HG03139 (cell line): ENCODE measurements around the gene FLAD1.
A peak's percentile ranks its signal among the peaks of the same experiment; 100 is the strongest.

ENCODE experiments used
- ATAC-seq: cut with Tn5 transposase; IDR thresholded peaks from one replicate; pipeline ENCODE4 v1.9.1; 2021; ENCODE audit not compliant: unreplicated experiment

Gene FLAD1

DNA sequence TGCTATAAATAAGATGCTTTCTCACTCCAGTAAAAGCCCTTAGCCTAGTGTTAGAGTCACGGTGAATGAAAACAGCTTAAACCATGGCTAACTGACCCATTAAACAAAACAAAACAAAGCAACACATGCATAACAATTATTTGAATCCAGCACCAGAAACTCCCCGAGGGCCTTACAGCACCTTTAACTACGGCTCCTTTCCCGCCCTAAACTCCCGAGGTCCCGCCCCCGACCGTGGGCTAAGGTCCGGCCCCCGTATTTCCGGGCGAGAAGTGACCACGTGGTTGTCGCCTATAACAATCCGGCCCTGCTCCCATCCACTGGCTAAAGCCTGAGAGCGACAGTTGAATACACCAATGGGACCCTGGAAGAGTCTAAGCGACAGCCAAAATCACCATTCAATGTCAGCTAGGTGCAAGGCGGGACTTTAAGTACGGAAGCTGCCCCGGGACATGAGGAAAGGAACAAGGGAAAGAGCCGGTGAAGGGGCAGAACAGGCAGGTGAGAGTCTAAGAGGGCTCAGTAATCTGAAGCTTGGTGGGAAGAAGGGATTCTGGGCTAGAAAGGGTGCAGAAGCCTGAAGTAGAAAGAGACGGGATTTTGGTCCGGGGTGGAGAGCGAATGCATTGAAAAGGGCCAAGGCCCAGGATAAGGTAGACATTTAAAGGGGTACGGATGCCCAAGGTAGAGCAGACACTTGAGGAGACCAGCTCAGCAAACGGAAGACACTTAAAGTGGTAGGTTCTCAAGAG lies at the start of gene FLAD1:
FLAD1 (plus strand) TSS at position 448 of the 752 bp plus-strand sequence. CDS start 351 bp downstream, outside the sequence.
- peak; percentile 96 for ATAC-seq

DNA sequence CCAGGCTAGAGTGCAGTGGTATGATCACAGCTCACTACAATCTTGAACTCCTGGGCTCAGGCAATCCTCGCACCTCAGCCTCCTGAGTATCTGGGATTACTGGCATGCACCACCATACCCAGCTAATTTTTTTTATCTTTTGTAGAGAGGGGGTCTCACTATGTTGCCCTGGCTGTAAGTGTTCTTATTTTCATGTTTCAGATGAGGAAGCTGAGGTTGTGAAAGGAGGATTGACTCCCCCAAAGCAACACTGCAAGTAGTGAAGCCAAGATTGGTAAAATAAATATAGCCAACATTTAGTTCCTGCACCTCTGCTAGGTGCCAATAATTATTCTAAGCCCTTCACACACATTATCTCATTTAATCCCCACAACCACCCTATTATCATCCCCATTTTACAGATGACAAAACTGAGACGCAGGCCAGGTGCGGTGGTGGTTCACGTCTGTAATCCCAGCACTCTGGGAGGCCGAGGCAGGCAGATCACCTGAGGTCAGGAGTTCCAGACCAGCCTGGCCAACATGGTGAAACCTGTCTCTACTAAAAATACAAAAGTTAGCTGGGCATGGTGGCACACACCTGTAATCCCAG lies 48.7 kb upstream of the FLAD1 start:
- ATAC-seq, result no peak

DNA sequence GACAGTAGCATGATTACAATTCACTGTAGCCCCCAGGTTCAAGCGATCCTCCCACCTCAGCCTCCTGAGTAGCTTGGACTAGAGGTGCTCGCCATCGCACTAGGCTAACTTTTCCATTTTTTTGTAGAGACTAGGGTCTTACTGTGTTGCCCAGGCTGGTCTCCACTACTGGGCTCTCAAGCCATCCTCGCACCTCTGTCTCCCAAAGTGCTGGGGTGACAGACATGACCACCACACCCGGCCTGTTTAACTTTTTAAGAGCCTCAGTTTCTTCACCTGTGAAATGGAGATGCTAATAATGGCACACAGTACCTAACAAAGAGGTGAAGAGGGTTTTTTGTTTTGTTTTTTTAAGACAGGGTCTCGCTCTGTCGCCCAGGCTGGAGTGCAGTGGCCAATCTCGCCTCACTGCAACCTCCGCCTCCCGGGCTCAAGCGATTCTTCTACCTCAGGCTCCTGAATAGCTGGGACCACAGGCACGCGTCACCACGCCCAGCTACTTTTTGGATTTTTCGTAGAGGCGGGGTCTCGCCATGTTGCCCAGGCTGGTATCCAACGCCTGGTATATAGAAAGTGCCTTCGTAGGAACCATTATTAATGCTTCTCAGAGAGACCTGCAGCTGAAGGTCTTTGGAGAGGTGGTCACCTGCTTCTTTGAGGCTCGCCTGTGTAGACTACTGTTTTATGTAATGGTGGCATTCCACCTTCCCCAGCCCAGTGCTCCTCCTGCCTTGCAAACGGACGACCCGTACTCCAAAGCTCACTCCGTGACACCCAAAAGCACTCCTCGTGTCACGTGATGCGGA lies 47.2 kb upstream of the FLAD1 start:
- no peak for ATAC-seq

DNA sequence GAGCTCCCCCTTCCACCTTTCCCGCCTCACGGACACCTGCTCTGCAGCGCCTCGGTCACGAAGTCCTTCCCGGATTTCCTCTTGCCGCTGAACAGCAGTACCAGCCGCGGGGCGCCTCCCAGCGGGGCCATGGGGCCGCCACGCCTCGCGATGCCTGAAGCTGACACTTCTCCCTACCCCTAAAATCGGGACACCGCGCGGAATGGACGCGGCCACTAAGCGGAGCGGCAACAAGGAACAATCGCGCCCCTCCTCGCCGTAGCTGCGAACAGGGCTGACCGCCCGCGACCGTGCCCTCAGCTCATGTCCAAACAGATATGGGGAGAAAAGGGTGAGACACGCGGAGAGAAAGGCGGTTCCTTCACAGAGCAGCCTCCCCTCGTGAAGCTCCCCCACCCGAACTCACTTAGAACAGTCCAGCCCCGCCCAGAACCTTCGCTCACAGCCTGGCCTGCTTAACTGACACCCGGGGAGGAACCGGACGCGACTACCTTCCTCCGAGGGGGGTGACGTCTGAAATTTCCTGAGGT lies 46.5 kb upstream of the FLAD1 start, which contains the start of gene PMVK:
PMVK (minus strand) TSS at position 165 of the 530 bp plus-strand sequence; CDS start at position 131, 34 bp downstream.
- ATAC-seq, result peak; percentile 72

DNA sequence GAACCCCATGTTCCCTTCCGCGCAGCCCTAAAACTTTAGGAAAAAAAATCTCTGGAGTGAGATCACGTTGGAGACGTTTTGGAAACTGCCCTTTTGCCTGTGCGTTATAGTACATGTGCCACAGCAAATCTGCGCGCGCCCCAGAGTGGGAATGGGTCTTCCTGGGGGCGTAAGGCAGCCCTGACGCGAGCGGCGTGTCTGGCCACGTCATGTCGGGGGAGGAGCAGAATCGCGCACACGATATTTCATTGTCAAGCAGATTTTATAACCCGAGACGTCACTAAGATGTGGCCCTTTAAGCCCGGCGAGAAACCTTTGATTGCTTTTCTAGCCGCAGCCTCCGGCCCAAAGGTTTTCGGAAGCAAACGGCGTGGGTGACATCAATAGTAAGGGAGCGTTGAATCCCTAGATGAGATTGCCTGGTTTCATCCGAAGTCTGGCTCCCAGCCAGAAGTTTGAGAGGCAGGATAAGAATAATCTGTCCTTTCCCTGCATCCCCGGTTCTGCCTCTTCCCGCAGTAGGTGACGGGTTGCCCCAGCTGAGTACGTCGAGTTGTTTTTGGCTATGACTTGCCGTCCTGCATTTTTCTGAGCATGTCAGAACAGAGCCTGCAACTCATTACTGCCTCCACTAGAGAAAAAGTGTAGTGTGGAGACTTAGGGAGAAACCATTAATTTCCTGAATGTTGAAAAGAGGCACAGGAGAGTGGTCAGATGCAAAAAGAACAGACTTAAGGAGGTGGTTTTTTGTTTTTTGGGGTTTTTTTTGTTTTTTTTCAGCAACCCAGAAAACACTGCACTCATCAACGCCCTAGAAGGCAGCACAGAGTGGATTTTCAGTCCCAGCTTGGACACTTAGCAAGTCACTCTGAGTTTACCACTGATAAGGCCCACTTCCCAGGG lies 45.8 kb upstream of the FLAD1 start:
- peak; percentile 50 for ATAC-seq

DNA sequence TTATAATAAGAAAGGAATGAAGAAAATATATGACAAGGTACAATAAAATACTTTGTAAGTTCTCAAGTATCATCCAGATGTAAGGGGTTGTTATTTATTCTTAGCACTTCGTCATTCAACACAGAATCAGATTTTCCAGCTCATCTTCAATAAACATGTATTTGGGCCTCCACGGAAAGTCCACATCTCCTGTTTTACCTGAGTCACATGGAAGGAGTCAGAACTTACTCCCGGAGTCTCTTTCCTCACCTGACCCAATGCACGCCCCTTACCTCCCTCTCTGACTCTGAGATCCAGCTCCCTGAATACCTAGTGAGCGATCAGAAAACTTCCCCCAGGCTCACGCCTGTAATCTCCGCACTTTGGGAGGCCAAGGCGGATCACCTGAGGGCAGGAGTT lies 45.2 kb upstream of the FLAD1 start:
- no peak for ATAC-seq

DNA sequence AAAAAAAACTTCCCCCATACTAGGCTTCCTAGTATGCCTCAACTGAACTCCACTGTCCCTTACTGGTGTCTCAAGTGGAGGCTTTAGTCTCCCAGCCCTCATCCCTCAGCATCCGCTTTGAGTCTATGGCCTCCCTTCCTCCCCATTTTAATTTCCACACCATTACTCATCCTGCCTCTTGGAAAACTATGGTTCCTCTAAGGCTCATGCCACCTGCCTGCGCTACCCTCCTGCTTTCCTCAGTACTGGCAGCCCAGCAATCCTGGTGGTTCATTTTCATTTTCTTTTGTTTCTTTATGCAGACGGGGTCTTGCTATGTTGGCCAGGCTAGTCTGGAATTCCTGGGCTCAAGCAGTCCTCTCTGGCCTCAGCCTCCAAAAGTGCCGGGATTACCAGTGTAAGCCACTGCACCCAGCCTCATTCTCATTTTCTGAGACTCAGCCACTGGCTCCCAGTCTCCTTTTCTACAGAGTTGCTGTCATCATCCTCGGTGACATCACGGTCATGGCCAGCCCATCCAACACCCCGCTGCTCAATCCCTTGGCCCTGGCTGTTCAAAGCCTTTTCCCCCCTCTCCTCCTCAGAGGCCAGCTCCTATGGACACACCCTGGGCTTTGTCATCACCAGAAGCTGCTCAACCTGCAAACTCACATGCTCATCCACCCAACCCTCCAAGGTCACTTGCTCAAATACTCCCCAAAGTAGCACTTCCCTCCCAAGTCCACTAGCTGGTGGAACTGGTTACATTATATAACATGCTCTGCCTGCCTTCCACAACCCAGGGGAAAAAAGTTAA lies 44.3 kb upstream of the FLAD1 start:
- ATAC-seq, result no peak

DNA sequence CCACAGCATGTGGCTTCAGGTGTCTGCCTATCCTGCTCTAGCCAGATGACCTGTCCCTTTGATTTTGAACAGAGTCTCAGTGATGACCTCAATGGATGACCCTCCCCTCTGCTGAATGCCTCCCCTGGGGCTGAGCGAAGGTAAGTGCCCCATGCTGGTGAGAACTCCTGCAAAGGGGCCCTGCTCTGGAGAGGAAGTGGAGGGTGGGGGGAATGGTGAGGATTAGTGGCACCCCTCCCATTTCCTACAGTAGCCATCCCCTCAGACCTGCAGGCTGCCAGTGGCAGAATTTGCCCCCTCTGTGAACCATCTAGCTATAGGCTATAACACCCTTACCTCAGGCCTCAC lies 43.0 kb upstream of the FLAD1 start:
- ATAC-seq, result no peak

DNA sequence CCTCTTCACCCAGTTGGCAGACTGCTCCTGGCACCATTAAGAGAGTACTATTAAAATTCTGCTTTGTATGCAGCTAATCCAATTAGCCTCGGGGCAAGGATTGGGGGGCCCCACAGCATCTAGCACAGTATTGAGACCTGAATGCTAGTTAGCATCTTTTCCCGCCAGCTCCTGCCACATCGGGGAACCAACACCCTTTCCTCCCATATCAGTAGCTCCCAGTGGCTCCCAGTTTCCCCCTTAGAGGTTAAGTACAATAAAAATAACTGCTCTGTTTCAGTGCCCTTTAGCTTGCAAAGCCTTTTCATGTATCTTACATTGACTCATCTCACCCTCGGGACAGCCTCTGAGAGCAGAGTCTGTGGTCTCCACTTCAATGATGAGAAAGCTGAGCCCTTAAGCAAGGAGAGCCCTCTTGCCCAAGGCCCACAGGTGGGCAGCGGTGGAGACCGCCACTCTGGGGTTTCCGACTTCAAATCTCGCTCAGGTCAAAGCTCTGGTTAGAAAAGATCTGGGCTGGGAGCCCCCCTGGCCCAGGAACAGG lies 42.4 kb upstream of the FLAD1 start:
- ATAC-seq, result no peak

DNA sequence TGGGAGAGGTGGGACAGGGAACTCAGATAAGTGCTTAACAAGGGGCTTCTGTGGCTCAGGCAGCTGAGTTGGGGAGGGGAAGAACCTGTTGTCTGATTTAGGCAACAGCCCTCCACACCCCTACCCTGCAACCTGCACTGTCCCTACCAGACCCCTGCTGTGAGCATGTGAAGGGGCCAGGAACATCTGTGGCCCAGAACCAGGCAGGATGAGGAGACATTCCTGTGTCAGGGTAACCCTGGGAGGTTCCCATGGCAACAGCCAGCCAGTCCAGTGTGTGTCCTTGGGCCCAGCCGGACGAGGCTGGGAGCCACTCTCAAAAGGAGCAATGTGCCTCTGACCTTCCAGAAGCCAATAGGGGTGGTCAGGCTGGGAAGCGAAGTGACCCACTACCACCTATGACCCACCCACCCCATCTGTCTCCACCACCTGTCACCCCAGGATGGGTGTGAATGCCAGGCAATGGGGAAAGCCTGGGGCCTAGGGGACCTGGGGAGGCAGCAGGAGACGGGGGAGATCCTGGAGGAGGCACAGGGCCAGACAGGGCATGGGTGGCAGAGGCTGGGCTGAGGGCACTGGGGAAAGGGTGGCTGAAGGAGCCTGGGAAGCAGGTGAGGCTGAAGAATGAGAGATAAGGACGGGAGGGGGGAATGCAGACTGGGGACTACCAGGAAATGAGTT lies 41.7 kb upstream of the FLAD1 start:
- no peak for ATAC-seq

DNA sequence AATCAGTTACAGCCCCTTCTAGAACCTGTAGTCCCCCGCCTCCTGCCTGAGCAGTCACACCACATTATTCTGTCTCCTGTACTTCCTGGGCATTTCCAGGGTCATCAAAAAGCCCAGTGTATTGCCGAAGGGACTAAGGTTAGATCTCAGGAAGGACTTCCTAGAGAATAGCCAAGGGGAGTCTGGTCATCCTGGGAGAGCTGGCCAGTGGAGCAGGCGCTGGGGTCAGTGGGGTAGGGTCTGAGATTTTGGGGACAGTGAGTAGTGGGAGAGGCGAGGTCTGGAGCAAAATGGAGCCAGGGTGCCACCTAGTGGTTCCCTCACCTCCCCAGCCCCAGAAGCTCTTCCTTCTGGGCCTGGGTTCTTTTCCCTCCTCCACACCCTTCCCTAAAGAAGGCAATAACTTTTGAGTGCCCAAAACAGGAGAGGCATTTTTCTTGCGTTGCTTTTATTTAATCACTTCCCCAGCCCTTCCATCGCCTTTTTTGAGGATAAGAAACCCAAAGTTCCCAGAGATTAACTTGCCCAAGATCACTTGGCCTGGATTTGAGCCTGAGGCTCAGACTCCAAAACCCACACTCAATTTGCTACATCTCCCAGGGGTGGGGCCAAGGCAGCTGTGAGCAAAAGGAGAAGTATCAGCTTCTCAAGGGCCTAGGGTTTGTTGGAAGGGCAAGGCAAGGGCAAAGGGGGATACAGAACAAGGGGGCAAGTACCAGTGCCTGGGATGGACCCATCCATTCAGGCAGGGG lies 39.3 kb upstream of the FLAD1 start:
- no peak for ATAC-seq

DNA sequence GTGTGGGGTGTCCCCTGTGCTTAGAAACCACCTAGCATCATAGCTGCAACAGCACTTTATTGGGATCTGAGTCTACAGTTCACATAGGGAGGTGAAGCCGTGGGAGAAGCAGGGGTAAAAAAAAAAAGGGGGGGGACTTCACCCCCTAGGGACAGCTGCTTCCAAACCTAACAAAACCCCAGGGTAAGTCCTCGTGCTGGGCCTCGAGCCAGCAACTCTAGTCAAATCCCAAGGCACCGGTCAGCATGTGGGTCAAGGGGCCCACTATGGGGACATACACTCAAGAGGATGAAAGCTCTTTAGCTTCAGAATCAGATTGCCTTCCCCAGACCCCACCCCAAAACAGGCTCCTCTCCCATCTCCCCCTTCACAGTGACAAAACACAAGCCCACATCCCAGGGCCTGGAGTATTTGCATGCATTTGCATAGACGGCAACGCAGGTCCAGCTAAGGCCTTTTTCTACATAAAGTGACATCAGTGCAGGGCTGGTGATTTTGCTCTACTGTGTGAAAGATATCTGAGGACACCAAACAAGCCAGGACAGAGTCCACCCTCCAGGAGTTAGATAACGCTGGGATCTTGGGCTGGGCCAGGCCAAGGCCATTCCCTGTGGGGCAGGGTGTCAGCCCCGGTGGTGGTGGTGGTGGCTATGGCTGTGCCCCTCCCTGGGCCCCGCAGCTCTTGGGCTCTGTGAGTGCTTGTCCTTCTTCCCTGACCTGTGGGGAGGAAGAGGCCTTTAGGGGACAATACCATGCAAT lies 38.6 kb upstream of the FLAD1 start:
- no peak for ATAC-seq

DNA sequence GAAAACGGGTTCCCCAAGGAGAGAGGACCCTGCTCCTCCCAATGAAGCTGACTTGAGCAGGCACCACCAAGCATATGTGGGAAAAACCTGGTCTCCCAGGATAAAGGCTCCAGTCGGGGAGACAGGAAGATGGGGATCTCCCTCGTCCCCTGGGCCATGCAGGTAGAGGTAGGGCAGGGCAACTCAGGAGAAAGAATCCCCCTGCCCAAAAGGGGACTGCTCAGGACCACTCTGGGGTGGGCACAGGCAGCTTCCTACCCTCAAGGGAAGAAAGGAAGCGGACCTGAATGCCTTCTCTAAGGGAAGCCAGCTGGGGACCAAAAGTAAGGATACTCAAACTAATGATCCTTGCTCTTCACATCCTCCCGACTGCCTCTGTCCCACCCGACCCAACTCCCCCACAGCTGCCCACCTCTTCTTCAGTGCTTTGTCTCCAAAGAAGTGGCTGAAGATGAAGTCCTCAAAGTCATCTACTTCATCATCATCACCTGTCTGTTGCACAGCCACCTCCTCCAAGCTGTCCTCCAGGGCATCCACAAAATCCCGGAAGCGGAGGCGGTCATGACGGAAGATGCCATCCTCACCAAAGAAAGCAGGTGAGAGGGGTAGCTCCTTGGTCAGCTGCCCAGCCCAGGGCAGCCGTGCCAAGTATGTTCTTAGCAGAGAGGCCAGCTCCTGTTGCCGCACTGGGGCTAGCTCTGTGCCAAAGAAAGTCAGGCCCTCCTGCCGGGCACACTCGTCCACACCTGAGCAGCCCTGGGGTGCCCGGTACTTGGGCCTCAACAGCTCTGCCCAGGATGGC lies 37.8 kb upstream of the FLAD1 start:
- ATAC-seq, result no peak

DNA sequence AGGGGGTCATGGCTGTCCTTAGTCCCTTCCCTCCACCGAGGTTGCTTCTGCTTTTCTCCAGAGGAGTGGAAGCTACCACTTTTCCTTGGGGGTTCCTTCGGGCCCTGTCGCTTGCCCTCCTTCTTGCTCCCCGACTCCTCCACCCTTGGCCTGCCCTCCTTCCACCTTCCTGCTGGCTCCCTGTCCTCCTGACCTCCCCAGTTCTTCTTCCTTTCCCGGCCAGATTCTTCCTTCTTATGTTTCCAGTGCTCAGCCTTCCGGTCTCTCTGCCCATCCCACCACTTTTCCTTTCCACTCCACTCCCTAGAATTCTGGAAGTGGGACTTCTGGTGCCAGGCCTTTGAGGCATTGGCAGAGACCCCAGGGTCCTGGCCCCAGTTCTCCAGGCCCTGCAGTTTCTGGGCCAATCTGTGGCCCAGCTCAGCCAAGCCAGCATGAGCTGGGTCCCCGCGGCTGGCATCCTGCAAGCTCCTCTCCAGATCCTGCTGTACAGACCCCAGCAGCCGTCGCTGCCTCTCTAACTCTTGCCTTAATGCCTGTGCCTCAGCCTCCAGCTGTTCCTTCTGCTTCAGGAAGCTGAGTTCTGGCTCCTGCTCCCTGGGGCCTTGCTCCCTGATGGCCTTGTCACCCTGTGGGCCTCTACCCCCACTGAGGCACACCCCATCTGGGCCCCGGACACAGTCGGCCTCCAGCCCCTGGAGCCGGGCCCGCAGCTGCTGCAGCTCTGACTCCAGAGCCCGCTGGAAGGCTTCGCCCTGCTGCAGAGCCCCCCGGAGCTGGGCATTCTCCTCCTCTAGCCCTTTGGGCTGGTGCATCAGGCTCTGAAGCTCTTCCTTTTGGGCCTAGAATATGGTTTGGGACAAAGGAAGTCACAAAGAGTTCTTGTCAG lies 36.9 kb upstream of the FLAD1 start:
- no peak for ATAC-seq

DNA sequence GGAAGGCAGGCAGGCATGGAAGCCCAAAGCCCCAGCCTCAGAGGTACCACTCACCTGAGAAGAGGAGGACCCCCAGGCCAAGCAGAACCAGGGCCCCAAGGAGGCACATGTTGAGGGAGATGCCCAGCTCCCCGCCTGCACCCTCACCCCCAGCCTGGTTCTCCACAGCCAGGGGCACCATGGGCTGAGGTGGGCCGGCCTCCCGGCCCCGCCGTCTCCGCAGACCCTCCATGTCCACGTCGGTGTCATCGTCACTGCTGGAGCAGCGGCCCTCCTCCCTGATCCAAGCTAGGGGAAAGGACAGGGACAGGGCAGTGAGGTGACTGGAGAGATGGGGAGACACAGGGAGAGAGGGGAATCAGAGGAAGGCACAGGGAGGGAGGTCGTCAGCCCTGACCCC lies 35.1 kb upstream of the FLAD1 start:
- no peak for ATAC-seq
